Upper lobe of left lung (tissue), 6 donors: ENCODE data around the gene EXOC6. TPM values are rescaled to one million over a fixed set of nuclear protein-coding genes. Genes with fewer than 3 reads are reported as not detected.
"Not testable (repeated sequence)": the region's sequence is repeated elsewhere in the genome, so short reads cannot be mapped to it uniquely, and the experiment has no call there.

ENCODE experiments used
- ATAC-seq, 2 donors: fragments of 200-7000 bp; cut with Tn5 transposase; one replicate each; pipeline ENCODE4 v1.9.1; 2022; ENCODE audit warnings: mild to moderate bottlenecking in 2 of 2, moderate library complexity in 2 of 2; ENCODE audit not compliant: low FRiP score in 2 of 2
- DNase-seq, 2 donors: peaks; one replicate each; pipeline ENCODE4 v3.0.0-alpha.2; 2019 to 2020
- H3K27ac ChIP-seq, 4 donors: fragments of 200-600 bp; sonication (generic); one replicate each; pipeline ENCODE4 v1.5.1; 2016 to 2019
- H3K27me3 ChIP-seq, 4 donors: fragments of 200-600 bp; sonication (generic); one replicate each; pipeline ENCODE4 v1.5.1; 2017 to 2019
- H3K36me3 ChIP-seq, 4 donors: fragments of 200-600 bp; sonication (generic); one replicate each; pipeline ENCODE4 v1.5.1; 2016 to 2019
- H3K4me1 ChIP-seq, 4 donors: fragments of 200-600 bp; sonication (generic); one replicate each; pipeline ENCODE4 v1.5.1; 2018 to 2019
- H3K4me3 ChIP-seq, 4 donors: fragments of 200-600 bp; sonication (generic); one replicate each; pipeline ENCODE4 v1.5.1; 2017 to 2019; ENCODE audit warnings: mild to moderate bottlenecking in 2 of 4, moderate library complexity in 1 of 4
- H3K9me3 ChIP-seq, 4 donors: fragments of 200-600 bp; sonication (generic); one replicate each; pipeline ENCODE4 v1.5.1; 2018 to 2019
- CTCF ChIP-seq, 6 experiments: fragments of 450-650 bp in 4 of 6; fragments of 200-600 bp in 2 of 6; sonication (generic) in 2 of 6; IDR thresholded peaks; one replicate each; pipeline ENCODE4 v1.5.1; 2016 to 2019; ENCODE audit warnings: antibody characterized with exemption in 6 of 6
- EP300 ChIP-seq, 4 donors: sonication (generic); formaldehyde crosslinking; IDR thresholded peaks; one replicate each; pipeline ENCODE4 v1.5.1; 2017; ENCODE audit warnings: antibody characterized with exemption in 4 of 4, control low read depth in 2 of 4
- POLR2A ChIP-seq, 4 donors: fragments of 450-650 bp; IDR thresholded peaks; one replicate each; pipeline ENCODE4 v1.5.1; 2016 to 2017; ENCODE audit warnings: antibody characterized with exemption in 4 of 4, mild to moderate bottlenecking in 2 of 4
- POLR2AphosphoS5 ChIP-seq, 2 donors: sonication (generic); formaldehyde crosslinking; IDR thresholded peaks; one replicate each; pipeline ENCODE4 v1.5.1; 2017; ENCODE audit warnings: antibody characterized with exemption in 2 of 2
- WGBS, 2 donors: methylation state at CpG; one replicate each; pipeline ENCODE4 v1.1.5; 2017 to 2018; 5-methylcytosine and 5-hydroxymethylcytosine counted together
- total RNA-seq, 6 donors: library from RNA; depleted of rRNA in 4 of 6; stranded (reverse); fragments of >200 nt in 4 of 6; gene quantifications; one replicate each; pipeline versions ENCODE4 v1.1.0 to v1.2.1, GENCODE V29; 2016 to 2021
- donor health status: DM: no; HTN: no; CAD: no; lungs with moderate emphysema.
- donor health status: DM: no; HTN: yes; CAD: no; lungs with severe emphysema.

Gene EXOC6
- total RNA-seq, 6 donors from 2014 or later = 7.1 to 27.3 (median 20.1) TPM

GRCh38 chr10:92972066-92972870 lies 123.9 kb downstream of the EXOC6 start:
- peak; percentile 65 to 72 for ATAC-seq
- peaks cover 0 to 13% (median 6%) of the 10 kb centered on the region in 4 donors for H3K36me3 ChIP-seq
- WGBS, 2 donors = 31 to 43% methylated on average over 3 of the region's 3 CpGs
- H3K4me1 ChIP-seq = peaks cover 4 to 8% (median 4%) of the 10 kb centered on the region in 4 donors
- no peaks in the 10 kb centered on the region for H3K27me3 ChIP-seq
- DNase-seq = peak in 1 of 2 donors; percentile 35
- TF ChIP-seq CTCF (IDR thresholded peaks at IDR 0.05) (no peak), POLR2A (IDR thresholded peaks at IDR 0.05) (no peak), EP300 (IDR thresholded peaks at IDR 0.05) (no peak), POLR2AphosphoS5 (IDR thresholded peaks at IDR 0.05) (no peak)
- no peak overlapping the region for H3K4me3 ChIP-seq
- H3K9me3 ChIP-seq = no peaks in the 10 kb centered on the region
- no peak overlapping the region for H3K27ac ChIP-seq

GRCh38 chr10:92972886-92973285 lies 124.6 kb downstream of the EXOC6 start:
- no peak for ATAC-seq
- Histone ChIP-seq H3K27me3 (no peaks in the 10 kb centered on the region), H3K36me3 (peaks cover 0 to 13% (median 6%) of the 10 kb centered on the region in 4 donors), H3K4me1 (peaks cover 4 to 8% (median 4%) of the 10 kb centered on the region in 4 donors), H3K27ac (no peak overlapping the region), H3K4me3 (no peak overlapping the region), H3K9me3 (no peaks in the 10 kb centered on the region)
- TF ChIP-seq POLR2A (IDR thresholded peaks at IDR 0.05) (no peak), EP300 (IDR thresholded peaks at IDR 0.05) (no peak), CTCF (IDR thresholded peaks at IDR 0.05) (no peak)
- WGBS, 2 donors = 88 to 97% methylated on average over 2 of the region's 2 CpGs
- DNase-seq = no peak

GRCh38 chr10:92976278-92976677 lies 128.0 kb downstream of the EXOC6 start:
- not testable (repeated sequence) for H3K27me3 ChIP-seq, H3K4me1 ChIP-seq, H3K36me3 ChIP-seq, H3K4me3 ChIP-seq, ATAC-seq, H3K9me3 ChIP-seq, H3K27ac ChIP-seq, DNase-seq
- WGBS, 2 donors = 74% methylated on average over 3 to 4 of the region's 5 CpGs

- 86 to 91% methylated on average over 1 of the region's 1 CpG for WGBS, 2 donors
- DNase-seq (no peak), ATAC-seq (no peak)
- no peak overlapping the region for H3K27ac ChIP-seq
- H3K4me1 ChIP-seq = no peaks in the 10 kb centered on the region
- no peak overlapping the region for H3K4me3 ChIP-seq
- no peak for TF ChIP-seq CTCF (IDR thresholded peaks at IDR 0.05)
- TF ChIP-seq EP300 (IDR thresholded peaks at IDR 0.05) = no peak
- no peak for TF ChIP-seq POLR2A (IDR thresholded peaks at IDR 0.05)
- no peak for TF ChIP-seq POLR2AphosphoS5 (IDR thresholded peaks at IDR 0.05)
- no peaks in the 10 kb centered on the region for H3K9me3 ChIP-seq
- no peaks in the 10 kb centered on the region for H3K27me3 ChIP-seq
- no peaks in the 10 kb centered on the region for H3K36me3 ChIP-seq
Measured at GRCh38 chr10:92989250-92989649, 140.9 kb downstream of the EXOC6 start.

- no peak for TF ChIP-seq POLR2A (IDR thresholded peaks at IDR 0.05)
- no peak for TF ChIP-seq EP300 (IDR thresholded peaks at IDR 0.05)
- no peak for DNase-seq
- no peaks in the 10 kb centered on the region for H3K36me3 ChIP-seq
- no peaks in the 10 kb centered on the region for H3K9me3 ChIP-seq
- no peaks in the 10 kb centered on the region for H3K4me1 ChIP-seq
- no peak overlapping the region for H3K4me3 ChIP-seq
- no peak overlapping the region for H3K27ac ChIP-seq
- no peaks in the 10 kb centered on the region for H3K27me3 ChIP-seq
- 50 to 59% methylated on average over 1 of the region's 1 CpG for WGBS, 2 donors
- no peak for ATAC-seq
Measured at GRCh38 chr10:92990615-92991014, 142.3 kb downstream of the EXOC6 start.

- no peak for TF ChIP-seq POLR2AphosphoS5 (IDR thresholded peaks at IDR 0.05)
- TF ChIP-seq CTCF (IDR thresholded peaks at IDR 0.05) = no peak
- TF ChIP-seq EP300 (IDR thresholded peaks at IDR 0.05) = no peak
- TF ChIP-seq POLR2A (IDR thresholded peaks at IDR 0.05) = no peak
- Histone ChIP-seq H3K4me1 (no peaks in the 10 kb centered on the region), H3K27me3 (no peaks in the 10 kb centered on the region), H3K9me3 (no peaks in the 10 kb centered on the region), H3K4me3 (no peak overlapping the region), H3K36me3 (no peaks in the 10 kb centered on the region), H3K27ac (no peak overlapping the region)
- DNase-seq (no peak), ATAC-seq (no peak)
- 72 to 81% methylated on average over 2 of the region's 2 CpGs for WGBS, 2 donors
Measured at GRCh38 chr10:92991513-92991912, 143.2 kb downstream of the EXOC6 start.
